ENCODE data around the gene SBNO2. TPM values are rescaled to one million over a fixed set of nuclear protein-coding genes. Genes with fewer than 3 reads are reported as not detected.

Gene SBNO2
- total and polyA plus RNA-seq, 2 of the 4 experiments (the other 2 are of a cell fraction) = 13.4 to 40.5 TPM

DNA sequence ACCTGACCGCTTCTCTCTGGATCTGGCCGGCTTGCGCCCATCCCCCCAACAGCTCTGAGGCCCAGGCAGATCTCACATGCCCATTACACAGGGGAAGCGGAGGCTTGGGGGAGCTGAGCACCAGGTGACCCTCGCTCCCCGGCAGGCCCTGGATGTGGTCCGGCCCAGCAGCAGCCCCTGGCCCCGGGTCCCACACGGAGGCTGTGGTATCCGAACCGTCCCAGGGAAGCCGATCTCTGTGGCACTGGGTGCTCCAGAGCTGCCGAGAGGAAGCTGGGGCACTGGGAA is 27.7 kb downstream of the SBNO2 start:
- H3K9me3 ChIP-seq (ENCODE audit: control insufficient read depth, insufficient read depth, low read length) = no peaks in the 10 kb centered on the region
- WGBS, 2 experiments (ENCODE audit: extremely low coverage in 2 of 2, insufficient read length in 1 of 2) = 80% methylated on average over 9 of the region's 13 CpGs; no CpG with 5 or more reads in 1 of the 2 experiments
- no TSS peak for BruUV-seq (replicated peaks)
- no peak overlapping the region for H3K27ac ChIP-seq (ENCODE audit: insufficient read depth, low read length)
- H3K14ac ChIP-seq (replicated peaks; ENCODE audit: low read depth, low read length) = no peak overlapping the region
- in situ Hi-C loops (cut with MboI; ENCODE audit: low sequenced_read_pairs) = no loop called here
- no peak overlapping the region for H3K23ac ChIP-seq (ENCODE audit: low read depth, low read length)
- DNase-seq (no peak), ATAC-seq (ENCODE audit: low read depth) (no peak)
- POLR2A ChIA-PET (ENCODE audit: unreplicated experiment) = no interaction called here
- H2BK20ac ChIP-seq (ENCODE audit: low read depth, low read length) = no peak overlapping the region
- dilution Hi-C loops (cut with HindIII; ENCODE audit: low sequenced_read_pairs, unreplicated experiment) = no loop called here
- no peak overlapping the region for H3K56ac ChIP-seq (ENCODE audit: extremely low read depth, insufficient read depth, low read length)
- H2AFZ ChIP-seq (replicated peaks; ENCODE audit: low read length, poor library complexity) = no peak overlapping the region
- H2AK5ac ChIP-seq (ENCODE audit: low read depth, low read length) = no peak overlapping the region
- H3K4me2 ChIP-seq (ENCODE audit: low read depth, low read length) = no peak overlapping the region
- CTCF ChIA-PET = no interaction called here
- H2BK15ac ChIP-seq (ENCODE audit: low read depth, low read length) = no peak overlapping the region
- TF ChIP-seq RCOR1 (IDR thresholded peaks at IDR 0.05; ENCODE audit: insufficient replicate concordance, low read length) (no peak), FOS (IDR thresholded peaks at IDR 0.05; ENCODE audit: low read depth, low read length) (no peak)
- H2BK120ac ChIP-seq (ENCODE audit: low read depth, low read length) = no peak overlapping the region
- no peaks in the 10 kb centered on the region for H3K4me1 ChIP-seq (ENCODE audit: control insufficient read depth, insufficient read depth, low read length)
- H4K91ac ChIP-seq (ENCODE audit: insufficient read depth, low read depth, low read length) = no peak overlapping the region
- no peak overlapping the region for H4K8ac ChIP-seq (ENCODE audit: low read depth in 2 of 2, low read length in 2 of 2)
- peaks cover 20 to 48% of the 10 kb centered on the region in 2 experiments for H3K79me1 ChIP-seq (ENCODE audit: low read depth in 1 of 2, low read length in 2 of 2)
- no peak overlapping the region for H3K18ac ChIP-seq (ENCODE audit: low read depth, low read length)
- no peaks in the 10 kb centered on the region for H3K27me3 ChIP-seq (ENCODE audit: control insufficient read depth, insufficient read depth, low read length)
- no peak overlapping the region for H4K5ac ChIP-seq (ENCODE audit: low read depth, low read length)
- peaks cover 62% of the 10 kb centered on the region for H3K36me3 ChIP-seq (ENCODE audit: control insufficient read depth, insufficient read depth, low read length)
- no peaks in the 10 kb centered on the region for H3K9me1 ChIP-seq (ENCODE audit: insufficient read depth, low read length)
- H4K20me1 ChIP-seq (ENCODE audit: insufficient read depth, low read length) = peaks cover 20% of the 10 kb centered on the region; the same call in 1 of the 2 replicates
- H2BK5ac ChIP-seq (ENCODE audit: low read depth, low read length, poor library complexity, severe bottlenecking) = no peak overlapping the region
- no peak overlapping the region for H3K4me3 ChIP-seq (ENCODE audit: insufficient read depth, low read depth, low read length)
- no peak overlapping the region for H3K9ac ChIP-seq (ENCODE audit: low read depth, low read length)
- intact Hi-C loops (cut with micrococcal nuclease) = no loop called here
- no peak overlapping the region for H3K4ac ChIP-seq (ENCODE audit: low read depth, low read length)
- no peak overlapping the region for H2AK9ac ChIP-seq (replicated peaks; ENCODE audit: low read depth, low read length, poor library complexity)

Data from IMR-90 (cell line).